ENCODE results near the gene ASTN2.
"Not testable (repeated sequence)": the region's sequence is repeated elsewhere in the genome, so short reads cannot be mapped to it uniquely, and the experiment has no call there.

ASTN2 gene

GRCh38 chr9:116900543-116900942 lies 514.3 kb downstream of the ASTN2 start:
- ATAC-seq (ENCODE audit: low read depth) (no peak), DNase-seq (ENCODE audit: low spot score in 2 of 2) (no peak)
- Mint-ChIP-seq H3K27ac (no peak overlapping the region), H3K4me3 (no peak overlapping the region), H3K36me3 (no peaks in the 10 kb centered on the region), H3K4me1 (no peaks in the 10 kb centered on the region), H3K27me3 (peaks cover 7% of the 10 kb centered on the region), H3K9me3 (peaks cover 12% of the 10 kb centered on the region)

- H3K4me1 Mint-ChIP-seq: no peaks in the 10 kb centered on the region
- H3K36me3 Mint-ChIP-seq: no peaks in the 10 kb centered on the region
- H3K27ac Mint-ChIP-seq: no peak overlapping the region
- H3K9me3 Mint-ChIP-seq: peaks cover 12% of the 10 kb centered on the region
- DNase-seq (ENCODE audit: low spot score in 2 of 2) (no peak), ATAC-seq (ENCODE audit: low read depth) (no peak)
- H3K27me3 Mint-ChIP-seq: peaks cover 7% of the 10 kb centered on the region
- H3K4me3 Mint-ChIP-seq: no peak overlapping the region
Measured at GRCh38 chr9:116900007-116900367, 514.9 kb downstream of the ASTN2 start.

GRCh38 chr9:116899337-116900006 lies 515.4 kb downstream of the ASTN2 start:
- H3K36me3 Mint-ChIP-seq: no peaks in the 10 kb centered on the region
- no peak overlapping the region for H3K4me3 Mint-ChIP-seq
- peaks cover 12% of the 10 kb centered on the region for H3K9me3 Mint-ChIP-seq
- H3K27me3 Mint-ChIP-seq: peaks cover 7% of the 10 kb centered on the region
- no peak for DNase-seq (ENCODE audit: low spot score in 2 of 2)
- ATAC-seq (ENCODE audit: low read depth): no peak
- no peak overlapping the region for H3K27ac Mint-ChIP-seq
- H3K4me1 Mint-ChIP-seq: no peaks in the 10 kb centered on the region

GRCh38 chr9:116898131-116898530 lies 516.7 kb downstream of the ASTN2 start:
- H3K36me3 Mint-ChIP-seq; ATAC-seq (ENCODE audit: low read depth); H3K27me3 Mint-ChIP-seq; DNase-seq (ENCODE audit: low spot score in 2 of 2); H3K4me1 Mint-ChIP-seq; H3K4me3 Mint-ChIP-seq; H3K27ac Mint-ChIP-seq: not testable (repeated sequence)
- H3K9me3 Mint-ChIP-seq: peaks cover 12% of the 10 kb centered on the region

- no peak overlapping the region for H3K27ac Mint-ChIP-seq
- ATAC-seq (ENCODE audit: low read depth): no peak
- peaks cover 8% of the 10 kb centered on the region for H3K9me3 Mint-ChIP-seq
- no peak for DNase-seq (ENCODE audit: low spot score in 2 of 2)
- no peak overlapping the region for H3K4me3 Mint-ChIP-seq
- no peaks in the 10 kb centered on the region for H3K36me3 Mint-ChIP-seq
- peaks cover 4% of the 10 kb centered on the region for H3K27me3 Mint-ChIP-seq
- no peaks in the 10 kb centered on the region for H3K4me1 Mint-ChIP-seq
Measured at GRCh38 chr9:116897201-116897600, 517.7 kb downstream of the ASTN2 start.

- no peak overlapping the region for H3K4me3 Mint-ChIP-seq
- ATAC-seq (ENCODE audit: low read depth): no peak
Measured at GRCh38 chr9:116895961-116896360, 518.9 kb downstream of the ASTN2 start.

GRCh38 chr9:116891424-116891823 lies 523.4 kb downstream of the ASTN2 start:
- H3K27ac Mint-ChIP-seq: no peak overlapping the region

More at GRCh38 chr9:116895961-116896360, 518.9 kb downstream of the ASTN2 start:
- Mint-ChIP-seq H3K9me3 (peaks cover 8% of the 10 kb centered on the region), H3K27me3 (peaks cover 4% of the 10 kb centered on the region), H3K4me1 (no peaks in the 10 kb centered on the region), H3K27ac (no peak overlapping the region), H3K36me3 (no peaks in the 10 kb centered on the region)
- DNase-seq (ENCODE audit: low spot score in 2 of 2): no peak

GRCh38 chr9:116888476-116888875 lies 526.4 kb downstream of the ASTN2 start:
- H3K36me3 Mint-ChIP-seq; H3K4me1 Mint-ChIP-seq; H3K27ac Mint-ChIP-seq; ATAC-seq (ENCODE audit: low read depth); DNase-seq (ENCODE audit: low spot score in 2 of 2); H3K27me3 Mint-ChIP-seq; H3K4me3 Mint-ChIP-seq; H3K9me3 Mint-ChIP-seq: not testable (repeated sequence)

More at GRCh38 chr9:116891424-116891823, 523.4 kb downstream of the ASTN2 start:
- Mint-ChIP-seq H3K4me1 (no peaks in the 10 kb centered on the region), H3K27me3 (peaks cover 6% of the 10 kb centered on the region), H3K9me3 (peaks cover 3% of the 10 kb centered on the region), H3K36me3 (no peaks in the 10 kb centered on the region), H3K4me3 (no peak overlapping the region)
- ATAC-seq (ENCODE audit: low read depth): no peak
- DNase-seq (ENCODE audit: low spot score in 2 of 2): no peak

GRCh38 chr9:116888066-116888465 lies 526.8 kb downstream of the ASTN2 start:
- no peaks in the 10 kb centered on the region for H3K36me3 Mint-ChIP-seq
- DNase-seq (ENCODE audit: low spot score in 2 of 2) (no peak), ATAC-seq (ENCODE audit: low read depth) (no peak)
- H3K4me3 Mint-ChIP-seq: no peak overlapping the region
- H3K9me3 Mint-ChIP-seq: peaks cover 3% of the 10 kb centered on the region
- peaks cover 2% of the 10 kb centered on the region for H3K27me3 Mint-ChIP-seq
- no peak overlapping the region for H3K27ac Mint-ChIP-seq
- no peaks in the 10 kb centered on the region for H3K4me1 Mint-ChIP-seq

GRCh38 chr9:116883676-116884075 lies 531.2 kb downstream of the ASTN2 start:
- Mint-ChIP-seq H3K27ac (no peak overlapping the region), H3K27me3 (no peaks in the 10 kb centered on the region), H3K4me3 (no peak overlapping the region), H3K36me3 (no peaks in the 10 kb centered on the region), H3K4me1 (no peaks in the 10 kb centered on the region), H3K9me3 (peaks cover 6% of the 10 kb centered on the region)
- ATAC-seq (ENCODE audit: low read depth) (no peak), DNase-seq (ENCODE audit: low spot score in 2 of 2) (no peak)

GRCh38 chr9:116877072-116877471 lies 537.8 kb downstream of the ASTN2 start:
- Mint-ChIP-seq H3K9me3 (peaks cover 6% of the 10 kb centered on the region), H3K27ac (no peak overlapping the region), H3K4me1 (no peaks in the 10 kb centered on the region), H3K27me3 (no peaks in the 10 kb centered on the region), H3K36me3 (peaks cover 1% of the 10 kb centered on the region), H3K4me3 (no peak overlapping the region)
- ATAC-seq (ENCODE audit: low read depth): no peak
- DNase-seq (ENCODE audit: low spot score in 2 of 2): no peak

- DNase-seq (ENCODE audit: low spot score in 2 of 2) (no peak), ATAC-seq (ENCODE audit: low read depth) (no peak)
- no peak overlapping the region for H3K27ac Mint-ChIP-seq
- peaks cover 1% of the 10 kb centered on the region for H3K36me3 Mint-ChIP-seq
- H3K27me3 Mint-ChIP-seq: no peaks in the 10 kb centered on the region
- peaks cover 6% of the 10 kb centered on the region for H3K9me3 Mint-ChIP-seq
- no peak overlapping the region for H3K4me3 Mint-ChIP-seq
- no peaks in the 10 kb centered on the region for H3K4me1 Mint-ChIP-seq
Measured at GRCh38 chr9:116875576-116875975, 539.3 kb downstream of the ASTN2 start.

GRCh38 chr9:116873937-116874914 lies 540.6 kb downstream of the ASTN2 start:
- no peak overlapping the region for H3K27ac Mint-ChIP-seq
- H3K9me3 Mint-ChIP-seq: peaks cover 6% of the 10 kb centered on the region
- peaks cover 1% of the 10 kb centered on the region for H3K36me3 Mint-ChIP-seq
- H3K27me3 Mint-ChIP-seq: no peaks in the 10 kb centered on the region
- H3K4me1 Mint-ChIP-seq: no peaks in the 10 kb centered on the region
- ATAC-seq (ENCODE audit: low read depth): no peak
- no peak overlapping the region for H3K4me3 Mint-ChIP-seq
- no peak for DNase-seq (ENCODE audit: low spot score in 2 of 2)

- peaks cover 1% of the 10 kb centered on the region for H3K36me3 Mint-ChIP-seq
- H3K4me3 Mint-ChIP-seq: no peak overlapping the region
- no peaks in the 10 kb centered on the region for H3K27me3 Mint-ChIP-seq
- H3K4me1 Mint-ChIP-seq: no peaks in the 10 kb centered on the region
- peaks cover 5% of the 10 kb centered on the region for H3K9me3 Mint-ChIP-seq
- no peak overlapping the region for H3K27ac Mint-ChIP-seq
- ATAC-seq (ENCODE audit: low read depth): no peak
- no peak for DNase-seq (ENCODE audit: low spot score in 2 of 2)
Measured at GRCh38 chr9:116873491-116873890, 541.4 kb downstream of the ASTN2 start.

All from memory B cell (primary cell).